Measurements from ENCODE around the gene INKA2.

DNA sequence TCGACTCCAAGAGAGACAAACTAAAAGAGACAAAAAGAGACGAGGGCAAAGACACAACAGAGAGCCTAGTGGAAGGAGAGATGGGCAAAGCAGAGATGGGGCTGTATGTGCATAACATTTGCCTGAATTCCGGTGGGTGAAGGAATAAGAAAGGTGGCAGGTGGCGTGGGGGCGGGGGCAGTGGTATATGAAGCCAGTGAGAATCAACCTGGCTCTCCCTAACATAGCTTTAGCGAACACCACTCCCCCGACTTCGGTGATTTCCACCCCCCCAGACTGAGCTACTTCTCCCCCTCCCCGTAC is 1.1 kb downstream of the INKA2 start:
- TF ChIP-seq, protein P1, sequence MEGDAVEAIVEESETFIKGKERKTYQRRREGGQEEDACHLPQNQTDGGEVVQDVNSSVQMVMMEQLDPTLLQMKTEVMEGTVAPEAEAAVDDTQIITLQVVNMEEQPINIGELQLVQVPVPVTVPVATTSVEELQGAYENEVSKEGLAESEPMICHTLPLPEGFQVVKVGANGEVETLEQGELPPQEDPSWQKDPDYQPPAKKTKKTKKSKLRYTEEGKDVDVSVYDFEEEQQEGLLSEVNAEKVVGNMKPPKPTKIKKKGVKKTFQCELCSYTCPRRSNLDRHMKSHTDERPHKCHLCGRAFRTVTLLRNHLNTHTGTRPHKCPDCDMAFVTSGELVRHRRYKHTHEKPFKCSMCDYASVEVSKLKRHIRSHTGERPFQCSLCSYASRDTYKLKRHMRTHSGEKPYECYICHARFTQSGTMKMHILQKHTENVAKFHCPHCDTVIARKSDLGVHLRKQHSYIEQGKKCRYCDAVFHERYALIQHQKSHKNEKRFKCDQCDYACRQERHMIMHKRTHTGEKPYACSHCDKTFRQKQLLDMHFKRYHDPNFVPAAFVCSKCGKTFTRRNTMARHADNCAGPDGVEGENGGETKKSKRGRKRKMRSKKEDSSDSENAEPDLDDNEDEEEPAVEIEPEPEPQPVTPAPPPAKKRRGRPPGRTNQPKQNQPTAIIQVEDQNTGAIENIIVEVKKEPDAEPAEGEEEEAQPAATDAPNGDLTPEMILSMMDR (IDR thresholded peaks at IDR 0.05), result no peak
- TF ChIP-seq POLR2AphosphoS5 (IDR thresholded peaks at IDR 0.05; ENCODE audit: low read depth, low read length) (no peak), TCF7L2 (IDR thresholded peaks at IDR 0.05; ENCODE audit: low read depth, low read length) (no peak), REST (IDR thresholded peaks at IDR 0.05; ENCODE audit: insufficient read depth in 1 of 2, low read depth in 2 of 2, low read length in 1 of 2) (no peak), SIN3A (IDR thresholded peaks at IDR 0.05; ENCODE audit: borderline replicate concordance, insufficient read depth, low read depth, low read length) (no peak)

All from Panc1 (cell line).